H1 (cell line): ENCODE measurements around the gene MAN1C1. TPM values are rescaled to one million over a fixed set of nuclear protein-coding genes. Genes with fewer than 3 reads are reported as not detected.

Experiments used
- ATF3 ChIP-seq: IDR thresholded peaks from 2 replicates; pipeline ENCODE4 v1.6.1; 2011; ENCODE audit warnings: low read depth, mild to moderate bottlenecking, low read length; ENCODE audit not compliant: insufficient read depth
- BACH1 ChIP-seq: IDR thresholded peaks from 2 replicates; pipeline ENCODE4 v1.6.1; 2012; ENCODE audit warnings: low read length, improper control_type of control experiment
- JUND ChIP-seq: IDR thresholded peaks from 2 replicates; pipeline ENCODE4 v1.6.1; 2011; ENCODE audit warnings: mild to moderate bottlenecking, improper control_type of control experiment, low read length
- MAFK ChIP-seq: IDR thresholded peaks from 2 replicates; pipeline ENCODE4 v1.6.1; 2012; ENCODE audit warnings: low read depth, mild to moderate bottlenecking, improper control_type of control experiment, low read length
- PHF8 ChIP-seq: fragments of 200-600 bp; sonication (generic); conservative IDR thresholded peaks from 2 replicates; pipeline ENCODE4 v1.7.1; 2012; ENCODE audit warnings: low read depth, mild to moderate bottlenecking, inconsistent platforms, low read length, moderate library complexity
- SIN3A ChIP-seq, 2 experiments: IDR thresholded peaks in 1 of 2; conservative IDR thresholded peaks in 1 of 2; 2 replicates each; pipeline ENCODE4 v1.6.1; 2011 to 2012; ENCODE audit warnings: low read length in 2 of 2, improper control_type of control experiment in 1 of 2, low read depth in 1 of 2, mild to moderate bottlenecking in 1 of 2
- SP2 ChIP-seq: IDR thresholded peaks from 2 replicates; pipeline ENCODE4 v1.6.1; 2012; ENCODE audit warnings: mild to moderate bottlenecking, low read length, inconsistent platforms
- USF2 ChIP-seq: IDR thresholded peaks from 2 replicates; pipeline ENCODE4 v1.6.1; 2011; ENCODE audit warnings: low read length, improper control_type of control experiment
- polyA plus RNA-seq, 7 experiments: library from polyadenylated mRNA; depleted of rRNA in 3 of 7; stranded (reverse) in 5 of 7; unstranded in 2 of 7; fragments of >200 nt in 5 of 7; fragments of 200-250 nt in 2 of 7; gene quantifications; 1 replicate in 5 of 7; 2 replicates in 1 of 7; 4 replicates in 1 of 7; pipeline versions ENCODE4 v1.2.1 to v1.2.3, GENCODE V29; 2011 to 2013; ENCODE audit warnings: missing spikeins in 2 of 7, mixed read lengths in 2 of 7
- total RNA-seq: library from RNA; stranded (reverse); fragmentation: NEBNext Ultra II Directional; extraction: Animal tissue kit (Norgen Biotek cat#: 25700); gene quantifications from 2 replicates; pipeline ENCODE4 v1.2.1, GENCODE V29; 2021

Gene MAN1C1
- total and polyA plus RNA-seq, 2 of the 8 experiments (the other 6 are each of a cell fraction or from before 2014, with no cell fraction given): 7.8 to 15.2 TPM

- TF ChIP-seq ATF3 (no peak), SP2 (no peak), MAFK (no peak), JUND (no peak), BACH1 (no peak), USF2 (no peak), SIN3A (conservative IDR thresholded peaks at IDR 0.05 in 1 of 2, IDR thresholded peaks at IDR 0.05 in 1 of 2; ENCODE audit: low read depth in 1 of 2, low read length in 2 of 2) (no peak), PHF8 (no peak)
- TF ChIP-seq, all 59 proteins: peak for 0
These were observed 24.7 kb downstream of the MAN1C1 start (continued) for GRCh38 chr1:25641329-25641725.
